IMR-90 (cell line): Measurements from ENCODE around the gene CYTH2. TPM values are rescaled to one million over a fixed set of nuclear protein-coding genes. Genes with fewer than 3 reads are reported as not detected.

ENCODE experiments used
- ATAC-seq: fragments of 200-7000 bp; cut with Tn5 transposase; 2 replicates; pipeline ENCODE4 v1.9.1; 2020; ENCODE audit warnings: low read depth, mild to moderate bottlenecking, moderate library complexity
- BruUV-seq: library from RNA; stranded (reverse); fragments of 400-500 nt; replicated peaks from 2 replicates; lab custom pipeline; 2021; lab: Mats Ljungman, UMichigan
- CTCF ChIA-PET: fragments of 300-600 bp; formaldehyde crosslinking; extraction: SDS; loops from one replicate; lab custom pipeline; 2021; ENCODE audit warnings: antibody characterized with exemption; lab: Yijun Ruan, JAX
- POLR2A ChIA-PET: fragments of 300-600 bp; sonication (Branson Sonifier 250); formaldehyde crosslinking; loops from one replicate; lab custom pipeline; 2022; ENCODE audit warnings: antibody characterized with exemption; ENCODE audit not compliant: unreplicated experiment; lab: Charles Lee
- DNase-seq: peaks from one replicate; pipeline ENCODE4 v3.0.0; 2013
- H2AFZ ChIP-seq: replicated peaks from 2 replicates; pipeline ENCODE3; 2013; ENCODE audit warnings: low read length, mild to moderate bottlenecking; ENCODE audit not compliant: poor library complexity
- H2AK5ac ChIP-seq: 2 replicates; pipeline ENCODE4 v1.6.1; 2013; ENCODE audit warnings: low read depth, low read length, inconsistent platforms
- H2AK9ac ChIP-seq: replicated peaks from 2 replicates; pipeline ENCODE3; 2013; ENCODE audit warnings: mild to moderate bottlenecking, low read depth, low read length, moderate library complexity; ENCODE audit not compliant: poor library complexity
- H2BK120ac ChIP-seq: 2 replicates; pipeline ENCODE4 v1.6.1; 2013; ENCODE audit warnings: low read depth, low read length, inconsistent platforms
- H2BK15ac ChIP-seq: 3 replicates; pipeline ENCODE4 v1.6.1; 2013; ENCODE audit warnings: low read depth, low read length, inconsistent platforms
- H2BK20ac ChIP-seq: 2 replicates; pipeline ENCODE4 v1.6.1; 2013; ENCODE audit warnings: low read depth, mild to moderate bottlenecking, inconsistent platforms, low read length, moderate library complexity
- H2BK5ac ChIP-seq: 2 replicates; pipeline ENCODE4 v1.6.1; 2013; ENCODE audit warnings: mild to moderate bottlenecking, low read depth, low read length, inconsistent platforms; ENCODE audit not compliant: poor library complexity, severe bottlenecking
- H3K14ac ChIP-seq: replicated peaks from 2 replicates; pipeline ENCODE4 v1.6.1; 2013; ENCODE audit warnings: low read depth, low read length, inconsistent platforms
- H3K18ac ChIP-seq: 2 replicates; pipeline ENCODE4 v1.6.1; 2013; ENCODE audit warnings: low read depth, low read length, control low read depth
- H3K23ac ChIP-seq: 2 replicates; pipeline ENCODE4 v1.6.1; 2013; ENCODE audit warnings: low read depth, low read length, inconsistent platforms
- H3K27ac ChIP-seq: 2 replicates; pipeline ENCODE4 v1.5.1; 2013; ENCODE audit warnings: mild to moderate bottlenecking, control low read depth, low read length; ENCODE audit not compliant: insufficient read depth
- H3K27me3 ChIP-seq: 2 replicates; pipeline ENCODE4 v1.6.1; 2013; ENCODE audit warnings: low read length; ENCODE audit not compliant: control insufficient read depth, insufficient read depth
- H3K36me3 ChIP-seq: 2 replicates; pipeline ENCODE4 v1.6.1; 2013; ENCODE audit warnings: low read length, mixed read lengths; ENCODE audit not compliant: control insufficient read depth, insufficient read depth
- H3K4ac ChIP-seq: 2 replicates; pipeline ENCODE4 v1.6.1; 2013; ENCODE audit warnings: low read depth, low read length, inconsistent platforms
- H3K4me1 ChIP-seq: 2 replicates; pipeline ENCODE4 v1.6.1; 2013; ENCODE audit warnings: low read length, mixed read lengths; ENCODE audit not compliant: control insufficient read depth, insufficient read depth
- H3K4me2 ChIP-seq: 2 replicates; pipeline ENCODE4 v1.6.1; 2013; ENCODE audit warnings: low read depth, mild to moderate bottlenecking, control low read depth, low read length, moderate library complexity
- H3K4me3 ChIP-seq: 2 replicates; pipeline ENCODE4 v1.5.1; 2013; ENCODE audit warnings: low read depth, mild to moderate bottlenecking, control low read depth, low read length, moderate library complexity; ENCODE audit not compliant: insufficient read depth
- H3K56ac ChIP-seq: 2 replicates; pipeline ENCODE4 v1.6.1; 2013; ENCODE audit warnings: low read length, inconsistent platforms; ENCODE audit not compliant: insufficient read depth; ENCODE audit errors: extremely low read depth
- H3K79me1 ChIP-seq, 2 experiments: 2 replicates each; pipeline ENCODE4 v1.6.1; 2013; ENCODE audit warnings: low read length in 2 of 2, inconsistent platforms in 1 of 2, low read depth in 1 of 2
- H3K9ac ChIP-seq: 2 replicates; pipeline ENCODE4 v1.6.1; 2013; ENCODE audit warnings: low read depth, low read length, control low read depth
- H3K9me1 ChIP-seq: 2 replicates; pipeline ENCODE4 v1.6.1; 2013; ENCODE audit warnings: low read length, inconsistent platforms; ENCODE audit not compliant: insufficient read depth
- H3K9me3 ChIP-seq: 2 replicates; pipeline ENCODE4 v1.6.1; 2013; ENCODE audit warnings: low read length; ENCODE audit not compliant: control insufficient read depth, insufficient read depth
- H4K20me1 ChIP-seq: 2 replicates; pipeline ENCODE4 v1.6.1; 2013; ENCODE audit warnings: low read length, inconsistent platforms; ENCODE audit not compliant: insufficient read depth
- H4K5ac ChIP-seq: 2 replicates; pipeline ENCODE4 v1.6.1; 2013; ENCODE audit warnings: mild to moderate bottlenecking, low read depth, low read length, control low read depth
- H4K8ac ChIP-seq, 2 experiments: 2 replicates each; pipeline ENCODE4 v1.6.1; 2013; ENCODE audit warnings: low read depth in 2 of 2, low read length in 2 of 2, control low read depth in 1 of 2, inconsistent platforms in 1 of 2
- H4K91ac ChIP-seq: 2 replicates; pipeline ENCODE4 v1.6.1; 2013; ENCODE audit warnings: low read depth, low read length, inconsistent platforms; ENCODE audit not compliant: insufficient read depth
- FOS ChIP-seq: fragments of 150-350 bp; IDR thresholded peaks from 2 replicates; pipeline ENCODE4 v1.6.1; 2016; ENCODE audit warnings: low read depth, low read length
- MAZ ChIP-seq: IDR thresholded peaks from 2 replicates; pipeline ENCODE4 v1.6.1; 2012; ENCODE audit warnings: low read depth, mild to moderate bottlenecking, low read length, improper control_type of control experiment, moderate library complexity, borderline replicate concordance
- MXI1 ChIP-seq: IDR thresholded peaks from 2 replicates; pipeline ENCODE4 v1.6.1; 2012; ENCODE audit warnings: low read depth, mild to moderate bottlenecking, low read length, moderate library complexity, borderline replicate concordance
- RAD21 ChIP-seq: IDR thresholded peaks from 2 replicates; pipeline ENCODE4 v1.6.1; 2012; ENCODE audit warnings: low read length, improper control_type of control experiment
- SMC3 ChIP-seq: fragments of 150-350 bp; IDR thresholded peaks from 2 replicates; pipeline ENCODE4 v1.6.1; 2016; ENCODE audit warnings: low read depth, mild to moderate bottlenecking, antibody characterized with exemption, low read length, moderate library complexity
- WGBS, 2 experiments: methylation state at CpG; one replicate each; pipeline versions ENCODE4 v1.1.5 to v1.1.7; 2013; ENCODE audit warnings: missing lambda C conversion rate in 2 of 2; ENCODE audit not compliant: insufficient read length in 1 of 2; ENCODE audit errors: extremely low coverage in 2 of 2; 5-methylcytosine and 5-hydroxymethylcytosine counted together
- dilution Hi-C: fragments of 300-500 bp; cut with HindIII; formaldehyde crosslinking; loops from one replicate; pipeline ENCODE4 v1.14.3; 2018; ENCODE audit warnings: low sequenced_read_pairs; ENCODE audit not compliant: unreplicated experiment
- in situ Hi-C: fragments of 300-500 bp; cut with MboI; formaldehyde crosslinking; loops from 3 replicates; pipeline ENCODE4 v1.14.3; 2019; ENCODE audit warnings: low sequenced_read_pairs, inconsistent platforms, mixed read lengths
- intact Hi-C: fragments of 100-400 bp; cut with micrococcal nuclease; formaldehyde crosslinking; loops from 2 replicates; pipeline ENCODE4 v1.10.0; 2022
- polyA plus RNA-seq, 3 experiments: library from polyadenylated mRNA; depleted of rRNA; stranded (reverse); fragments of >200 nt; gene quantifications; 2 replicates each; pipeline ENCODE4 v1.2.3, GENCODE V29; 2012; ENCODE audit warnings: low replicate concordance in 1 of 3
- total RNA-seq: library from RNA; depleted of rRNA; stranded (reverse); fragments of >200 nt; gene quantifications from 2 replicates; pipeline ENCODE4 v1.2.3, GENCODE V29; 2012
- TF ChIP-seq, protein P1 (sequence below): conservative IDR thresholded peaks from 2 replicates; pipeline ENCODE4 v1.5.1; 2012; ENCODE audit warnings: mild to moderate bottlenecking, low read depth, low read length, improper control_type of control experiment

The CYTH2 gene
- total and polyA plus RNA-seq, 2 of the 4 experiments (the other 2 are of a cell fraction), result 35.8 to 62.0 TPM

DNA sequence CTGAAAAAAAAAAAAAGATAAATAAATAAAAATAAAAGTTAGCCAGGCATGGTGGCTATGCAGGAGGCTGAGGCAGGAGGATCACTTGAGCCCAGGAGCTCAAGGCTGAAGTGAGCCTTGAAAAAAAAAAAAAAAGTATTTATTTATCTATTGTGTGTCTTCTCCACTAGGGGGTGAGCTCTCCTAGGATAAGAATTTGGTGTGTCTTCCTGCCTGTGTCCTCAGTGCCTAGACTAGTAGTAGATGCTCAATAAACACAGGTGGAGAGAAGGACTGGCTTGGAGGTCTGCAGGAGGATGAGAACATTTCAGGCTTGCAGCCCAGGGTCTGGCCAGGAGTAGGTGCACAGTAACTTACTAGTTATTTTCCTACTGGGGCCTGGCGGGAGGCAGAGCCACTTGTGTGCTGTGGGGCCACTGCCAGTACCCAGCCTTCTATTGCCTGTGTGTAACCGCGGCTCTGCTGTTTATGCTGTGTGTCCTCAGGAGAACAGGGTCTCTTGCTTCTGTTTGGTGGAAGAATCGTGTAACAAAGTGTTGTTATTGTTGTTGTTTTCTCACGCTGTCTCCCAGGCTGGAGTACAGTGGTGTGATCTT is 37.1 kb downstream of the CYTH2 start:
- Histone ChIP-seq H4K5ac (no peak overlapping the region), H3K27ac (no peak overlapping the region), H3K9ac (no peak overlapping the region), H2BK20ac (no peak overlapping the region), H3K27me3 (peaks cover 23% of the 10 kb centered on the region), H2BK5ac (no peak overlapping the region), H3K9me1 (no peaks in the 10 kb centered on the region), H3K36me3 (no peaks in the 10 kb centered on the region), H2AK9ac (no peak overlapping the region), H3K4me1 (peaks cover 3% of the 10 kb centered on the region; the same call in 1 of the 2 replicates), H3K14ac (no peak overlapping the region), H4K8ac (no peak overlapping the region), H2BK120ac (no peak overlapping the region), H3K79me1 (no peaks in the 10 kb centered on the region), H2BK15ac (no peak overlapping the region), H3K56ac (no peak overlapping the region), H2AK5ac (no peak overlapping the region), H3K9me3 (no peaks in the 10 kb centered on the region), H3K23ac (no peak overlapping the region), H3K4me3 (no peak overlapping the region), H4K20me1 (no peaks in the 10 kb centered on the region), H3K4me2 (no peak overlapping the region), H3K4ac (no peak overlapping the region), H3K18ac (no peak overlapping the region), H2AFZ (peak overlapping the region; percentile 56), H4K91ac (no peak overlapping the region)
- POLR2A ChIA-PET, result no interaction called here
- WGBS, 2 experiments, result no CpG with 5 or more reads among the region's 5 CpGs
- in situ Hi-C loops, result loop anchor here (5.0 kb wide), 1 partner anchor 76 kb away; no protein-coding TSS in a partner anchor
- CTCF ChIA-PET, result interaction anchor here (0.6 to 2.1 kb wide), 6 partner anchors 54 to 408 kb away, joined by 3 to 24 read pairs (median 6); no protein-coding TSS in a partner anchor
- dilution Hi-C loops, result no loop called here
- BruUV-seq, result no TSS peak
- peak; percentile 83 for TF ChIP-seq RAD21
- no peak for TF ChIP-seq MAZ
- TF ChIP-seq, protein P1, sequence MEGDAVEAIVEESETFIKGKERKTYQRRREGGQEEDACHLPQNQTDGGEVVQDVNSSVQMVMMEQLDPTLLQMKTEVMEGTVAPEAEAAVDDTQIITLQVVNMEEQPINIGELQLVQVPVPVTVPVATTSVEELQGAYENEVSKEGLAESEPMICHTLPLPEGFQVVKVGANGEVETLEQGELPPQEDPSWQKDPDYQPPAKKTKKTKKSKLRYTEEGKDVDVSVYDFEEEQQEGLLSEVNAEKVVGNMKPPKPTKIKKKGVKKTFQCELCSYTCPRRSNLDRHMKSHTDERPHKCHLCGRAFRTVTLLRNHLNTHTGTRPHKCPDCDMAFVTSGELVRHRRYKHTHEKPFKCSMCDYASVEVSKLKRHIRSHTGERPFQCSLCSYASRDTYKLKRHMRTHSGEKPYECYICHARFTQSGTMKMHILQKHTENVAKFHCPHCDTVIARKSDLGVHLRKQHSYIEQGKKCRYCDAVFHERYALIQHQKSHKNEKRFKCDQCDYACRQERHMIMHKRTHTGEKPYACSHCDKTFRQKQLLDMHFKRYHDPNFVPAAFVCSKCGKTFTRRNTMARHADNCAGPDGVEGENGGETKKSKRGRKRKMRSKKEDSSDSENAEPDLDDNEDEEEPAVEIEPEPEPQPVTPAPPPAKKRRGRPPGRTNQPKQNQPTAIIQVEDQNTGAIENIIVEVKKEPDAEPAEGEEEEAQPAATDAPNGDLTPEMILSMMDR, result peak; percentile 73
- peak; percentile 90 for TF ChIP-seq SMC3
- TF ChIP-seq MXI1, result no peak
- TF ChIP-seq FOS, result no peak
- intact Hi-C loops, result loop anchor here (1.0 kb wide), 1 partner anchor 78 kb away; no protein-coding TSS in a partner anchor
- DNase-seq, result peak; percentile 47
- ATAC-seq, result peak; percentile 19; the same call in 1 of the 2 replicates
